Loucy (cell line): ENCODE results near the gene LORICRIN.

Experiments used
- EZH2phosphoT487 ChIP-seq: fragments of 200-600 bp; IDR thresholded peaks from 2 replicates; pipeline ENCODE4 v1.6.1; 2018; ENCODE audit warnings: antibody characterized with exemption, mild to moderate bottlenecking, moderate library complexity, borderline replicate concordance
- TF ChIP-seq, protein P1 (sequence below): fragments of 200-600 bp; sonication (generic); conservative IDR thresholded peaks from 2 replicates; pipeline ENCODE4 v1.5.1; 2014; ENCODE audit warnings: mild to moderate bottlenecking, antibody characterized with exemption, low read length

GRCh38 chr1:153251988-153252387 lies 7.5 kb upstream of the LORICRIN start:
- TF ChIP-seq, protein P1, sequence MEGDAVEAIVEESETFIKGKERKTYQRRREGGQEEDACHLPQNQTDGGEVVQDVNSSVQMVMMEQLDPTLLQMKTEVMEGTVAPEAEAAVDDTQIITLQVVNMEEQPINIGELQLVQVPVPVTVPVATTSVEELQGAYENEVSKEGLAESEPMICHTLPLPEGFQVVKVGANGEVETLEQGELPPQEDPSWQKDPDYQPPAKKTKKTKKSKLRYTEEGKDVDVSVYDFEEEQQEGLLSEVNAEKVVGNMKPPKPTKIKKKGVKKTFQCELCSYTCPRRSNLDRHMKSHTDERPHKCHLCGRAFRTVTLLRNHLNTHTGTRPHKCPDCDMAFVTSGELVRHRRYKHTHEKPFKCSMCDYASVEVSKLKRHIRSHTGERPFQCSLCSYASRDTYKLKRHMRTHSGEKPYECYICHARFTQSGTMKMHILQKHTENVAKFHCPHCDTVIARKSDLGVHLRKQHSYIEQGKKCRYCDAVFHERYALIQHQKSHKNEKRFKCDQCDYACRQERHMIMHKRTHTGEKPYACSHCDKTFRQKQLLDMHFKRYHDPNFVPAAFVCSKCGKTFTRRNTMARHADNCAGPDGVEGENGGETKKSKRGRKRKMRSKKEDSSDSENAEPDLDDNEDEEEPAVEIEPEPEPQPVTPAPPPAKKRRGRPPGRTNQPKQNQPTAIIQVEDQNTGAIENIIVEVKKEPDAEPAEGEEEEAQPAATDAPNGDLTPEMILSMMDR = no peak
- TF ChIP-seq EZH2phosphoT487 = no peak
